HEK293 (cell line): Measurements from ENCODE around the gene MNX1.

Experiments
- CTCF ChIA-PET: fragments of 350-600 bp; formaldehyde crosslinking; extraction: SDS; loops from one replicate; lab custom pipeline; 2021; ENCODE audit warnings: antibody characterized with exemption; lab: Yijun Ruan, JAX
- POLR2A ChIA-PET: fragments of 300-600 bp; formaldehyde crosslinking; extraction: SDS; loops from one replicate; lab custom pipeline; 2020; ENCODE audit warnings: antibody characterized with exemption, inconsistent platforms; lab: Yijun Ruan, JAX
- H3K27ac ChIP-seq: fragments of 200-500 bp; sonication (Bioruptor generic); 2 replicates; pipeline ENCODE4 v1.5.1; 2014; ENCODE audit warnings: low read depth, low read length, control low read depth, inconsistent platforms; ENCODE audit errors: extremely low read depth
- H3K36me3 ChIP-seq, 2 experiments: fragments of 200-500 bp in 1 of 2; sonication (Bioruptor generic) in 1 of 2; 1 replicate in 1 of 2; 2 replicates in 1 of 2; pipeline ENCODE4 v1.5.1; 2014 to 2017; ENCODE audit warnings: inconsistent platforms in 2 of 2, low read length in 2 of 2; ENCODE audit not compliant: control insufficient read depth in 2 of 2, insufficient read depth in 1 of 2
- H3K4me1 ChIP-seq: fragments of 200-500 bp; sonication (Bioruptor generic); 2 replicates; pipeline ENCODE4 v1.5.1; 2014; ENCODE audit warnings: mild to moderate bottlenecking, low read length, inconsistent platforms; ENCODE audit not compliant: control insufficient read depth, insufficient read depth
- H3K4me3 ChIP-seq: 2 replicates; pipeline ENCODE4 v1.5.1; 2011; ENCODE audit warnings: low read depth, mild to moderate bottlenecking, control low read depth, low read length, moderate library complexity
- H3K9me3 ChIP-seq: fragments of 200-500 bp; sonication (Bioruptor generic); 2 replicates; pipeline ENCODE4 v1.5.1; 2014; ENCODE audit warnings: low read depth, low read length, inconsistent platforms; ENCODE audit not compliant: control insufficient read depth, insufficient read depth
- BCL11A ChIP-seq: fragments of 450-650 bp; formaldehyde crosslinking; IDR thresholded peaks from 2 replicates; pipeline ENCODE4 v1.5.1; 2016; ENCODE audit warnings: low read depth, missing biosample characterization, missing genetic modification characterization
- KLF17 ChIP-seq: fragments of 450-650 bp; formaldehyde crosslinking; IDR thresholded peaks from 2 replicates; pipeline ENCODE4 v1.5.1; 2016; ENCODE audit warnings: missing biosample characterization, missing genetic modification characterization
- MEIS1 ChIP-seq: sonication (generic); formaldehyde crosslinking; IDR thresholded peaks from 2 replicates; pipeline ENCODE4 v1.8.1; 2022; ENCODE audit warnings: missing genetic modification reagents, mild to moderate bottlenecking, borderline replicate concordance
- MZF1 ChIP-seq: fragments of 450-650 bp; formaldehyde crosslinking; IDR thresholded peaks from 2 replicates; pipeline ENCODE4 v1.5.1; 2017; ENCODE audit warnings: missing biosample characterization, missing genetic modification characterization, borderline replicate concordance
- PATZ1 ChIP-seq: fragments of 450-650 bp; formaldehyde crosslinking; IDR thresholded peaks from 2 replicates; pipeline ENCODE4 v1.5.1; 2016; ENCODE audit warnings: missing biosample characterization, missing genetic modification characterization
- SCRT2 ChIP-seq: fragments of 450-650 bp; formaldehyde crosslinking; IDR thresholded peaks from 2 replicates; pipeline ENCODE4 v1.5.1; 2016; ENCODE audit warnings: missing biosample characterization, missing genetic modification characterization
- ZBTB1 ChIP-seq: fragments of 450-650 bp; formaldehyde crosslinking; IDR thresholded peaks from 2 replicates; pipeline ENCODE4 v1.5.1; 2016; ENCODE audit warnings: missing biosample characterization, missing genetic modification characterization
- ZBTB21 ChIP-seq: fragments of 450-650 bp; formaldehyde crosslinking; IDR thresholded peaks from 2 replicates; pipeline ENCODE4 v1.5.1; 2017; ENCODE audit warnings: missing biosample characterization, missing genetic modification characterization
- ZFP3 ChIP-seq: fragments of 450-650 bp; formaldehyde crosslinking; IDR thresholded peaks from 2 replicates; pipeline ENCODE4 v1.5.1; 2016; ENCODE audit warnings: low read depth, missing biosample characterization, missing genetic modification characterization
- ZIC2 ChIP-seq: fragments of 450-650 bp; formaldehyde crosslinking; IDR thresholded peaks from 2 replicates; pipeline ENCODE4 v1.5.1; 2016; ENCODE audit warnings: missing biosample characterization, missing genetic modification characterization
- ZNF148 ChIP-seq: fragments of 450-650 bp; formaldehyde crosslinking; IDR thresholded peaks from 2 replicates; pipeline ENCODE4 v1.5.0; 2017; ENCODE audit warnings: missing biosample characterization, missing genetic modification characterization, borderline replicate concordance
- ZNF184 ChIP-seq: fragments of 450-650 bp; IDR thresholded peaks from 2 replicates; pipeline ENCODE4 v1.5.1; 2018; ENCODE audit warnings: missing biosample characterization, mild to moderate bottlenecking, missing genetic modification characterization
- ZNF350 ChIP-seq: fragments of 450-650 bp; formaldehyde crosslinking; IDR thresholded peaks from 2 replicates; pipeline ENCODE4 v1.5.0; 2017; ENCODE audit warnings: missing biosample characterization, mild to moderate bottlenecking, missing genetic modification characterization
- ZNF37A ChIP-seq: fragments of 450-650 bp; IDR thresholded peaks from 2 replicates; pipeline ENCODE4 v1.5.1; 2018; ENCODE audit warnings: missing biosample characterization, missing genetic modification characterization
- ZNF398 ChIP-seq: fragments of 450-650 bp; formaldehyde crosslinking; IDR thresholded peaks from 2 replicates; pipeline ENCODE4 v1.5.1; 2017; ENCODE audit warnings: missing biosample characterization, missing genetic modification characterization
- ZNF513 ChIP-seq: fragments of 450-650 bp; IDR thresholded peaks from 2 replicates; pipeline ENCODE4 v1.5.1; 2018; ENCODE audit warnings: missing biosample characterization, missing genetic modification characterization
- ZNF530 ChIP-seq: fragments of 450-650 bp; formaldehyde crosslinking; IDR thresholded peaks from 2 replicates; pipeline ENCODE4 v1.5.1; 2016; ENCODE audit warnings: low read depth, missing biosample characterization, missing genetic modification characterization
- ZNF558 ChIP-seq: fragments of 450-650 bp; formaldehyde crosslinking; IDR thresholded peaks from 2 replicates; pipeline ENCODE4 v1.5.1; 2016; ENCODE audit warnings: missing biosample characterization, missing genetic modification characterization
- ZNF664 ChIP-seq: fragments of 450-650 bp; formaldehyde crosslinking; IDR thresholded peaks from 2 replicates; pipeline ENCODE4 v1.5.1; 2016; ENCODE audit warnings: missing biosample characterization, missing genetic modification characterization
- ZNF776 ChIP-seq: fragments of 450-650 bp; formaldehyde crosslinking; IDR thresholded peaks from 2 replicates; pipeline ENCODE4 v1.5.0; 2017; ENCODE audit warnings: missing biosample characterization, missing genetic modification characterization, borderline replicate concordance
- ZSCAN30 ChIP-seq: fragments of 450-650 bp; IDR thresholded peaks from 2 replicates; pipeline ENCODE4 v1.5.1; 2018; ENCODE audit warnings: missing biosample characterization, mild to moderate bottlenecking, missing genetic modification characterization, moderate library complexity
- TF ChIP-seq, protein P1 (sequence below): fragments of 450-650 bp; formaldehyde crosslinking; IDR thresholded peaks from 2 replicates; pipeline ENCODE4 v1.5.1; 2016; ENCODE audit warnings: missing biosample characterization, missing genetic modification characterization

MNX1 gene

DNA sequence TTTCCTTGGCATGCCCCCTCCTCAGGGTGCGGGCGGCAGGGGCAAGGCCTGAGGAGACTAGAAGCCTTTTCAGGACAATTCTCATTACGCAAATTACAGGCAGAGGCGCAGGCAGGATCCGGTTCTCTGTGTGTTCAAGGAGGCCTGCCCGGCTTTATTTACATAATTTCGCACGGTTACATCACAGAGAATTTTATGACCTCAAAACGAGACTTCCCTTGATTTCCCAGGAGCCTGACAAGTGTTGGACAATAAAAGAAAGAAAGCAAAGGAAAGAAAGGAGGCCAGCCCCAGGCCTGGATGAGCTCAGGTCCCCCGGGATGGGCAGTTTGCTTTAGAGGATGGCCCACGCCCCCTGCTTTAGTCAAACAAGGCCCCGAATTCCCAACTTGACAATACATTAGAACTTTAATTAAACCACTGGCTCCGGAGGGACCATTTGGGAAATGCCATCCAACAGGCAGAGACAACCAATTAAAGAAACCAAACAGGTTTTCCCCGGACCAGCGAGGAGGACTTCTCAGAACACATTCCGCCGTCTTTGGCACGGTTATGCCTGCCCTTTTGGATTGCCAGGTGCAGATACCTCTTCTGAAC is 2.9 kb downstream of the MNX1 start (continued):
- TF ChIP-seq KLF17 (peak; percentile 86), ZIC2 (tag by site-specific recombination) (no peak), ZBTB21 (tag by site-specific recombination) (peak; percentile 95), ZNF558 (tag by site-specific recombination) (peak; percentile 14; the same call in 1 of the 2 replicates), PATZ1 (0 out of 2 replicates have a peak, but pooled peaks have one; percentile 41), SCRT2 (tag by site-specific recombination) (peak; percentile 77)
- TF ChIP-seq, all 188 proteins: peak for 53

DNA sequence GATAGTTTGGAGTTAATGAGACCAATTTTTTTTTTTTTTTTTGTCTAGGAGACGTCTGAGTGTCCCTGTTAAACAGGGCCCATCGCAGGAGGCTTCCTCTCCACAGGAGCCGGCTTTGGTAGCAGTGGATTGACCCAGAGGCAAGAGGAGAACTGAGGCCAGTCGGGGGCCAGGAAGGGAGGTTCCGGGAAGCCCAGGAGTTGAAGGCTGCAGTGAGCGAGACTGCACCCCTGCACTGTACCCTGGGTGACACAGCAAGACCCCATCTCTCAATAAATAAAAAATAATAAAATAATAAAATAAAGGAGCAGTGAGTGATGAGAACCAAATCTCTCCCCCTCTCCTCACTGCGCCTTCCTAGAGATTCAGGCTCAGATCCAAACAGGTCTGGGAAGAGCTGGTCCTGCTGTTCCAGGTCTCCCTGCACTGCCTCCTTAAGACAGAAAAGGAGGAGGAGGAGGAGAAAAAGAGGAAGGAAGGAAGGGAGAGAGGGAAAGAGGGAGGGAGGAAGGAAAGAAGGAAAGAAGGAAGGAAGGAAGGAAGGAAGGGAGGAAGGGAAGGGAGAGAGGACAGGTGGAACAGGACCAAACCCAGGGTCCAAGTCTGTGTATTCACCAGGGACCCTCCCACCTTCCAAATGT is 3.5 kb downstream of the MNX1 start:
- no peak overlapping the region for H3K27ac ChIP-seq
- peaks cover 10% of the 10 kb centered on the region; the same call in 1 of the 2 replicates for H3K4me1 ChIP-seq
- ChIA-PET CTCF (no interaction called here), POLR2A (interaction anchor here (1.2 kb wide), 1 partner anchor 9 kb away, joined by 3 read pairs; no protein-coding TSS in a partner anchor)
- H3K36me3 ChIP-seq = peaks cover 0 to 27% of the 10 kb centered on the region in 2 experiments; a peak in 2 of 3 replicates
- H3K4me3 ChIP-seq = no peak overlapping the region
- H3K9me3 ChIP-seq = no peaks in the 10 kb centered on the region
- TF ChIP-seq ZBTB1 (tag by site-specific recombination) (no peak), ZNF184 (tag by site-specific recombination) (no peak), ZNF398 (tag by site-specific recombination) (peak; percentile 44; the same call in 1 of the 2 replicates), MEIS1 (CRISPR knock-in tag) (no peak), ZNF513 (tag by site-specific recombination) (peak; percentile 46), ZNF664 (tag by site-specific recombination) (no peak), MZF1 (no peak), ZNF530 (tag by site-specific recombination) (no peak), ZNF558 (tag by site-specific recombination) (no peak), ZFP3 (tag by site-specific recombination) (no peak), ZNF148 (tag by site-specific recombination) (no peak), ZNF37A (tag by site-specific recombination) (no peak), ZSCAN30 (tag by site-specific recombination) (no peak), ZNF350 (tag by site-specific recombination) (no peak), ZNF776 (tag by site-specific recombination) (no peak), BCL11A (no peak)
- TF ChIP-seq, protein P1, sequence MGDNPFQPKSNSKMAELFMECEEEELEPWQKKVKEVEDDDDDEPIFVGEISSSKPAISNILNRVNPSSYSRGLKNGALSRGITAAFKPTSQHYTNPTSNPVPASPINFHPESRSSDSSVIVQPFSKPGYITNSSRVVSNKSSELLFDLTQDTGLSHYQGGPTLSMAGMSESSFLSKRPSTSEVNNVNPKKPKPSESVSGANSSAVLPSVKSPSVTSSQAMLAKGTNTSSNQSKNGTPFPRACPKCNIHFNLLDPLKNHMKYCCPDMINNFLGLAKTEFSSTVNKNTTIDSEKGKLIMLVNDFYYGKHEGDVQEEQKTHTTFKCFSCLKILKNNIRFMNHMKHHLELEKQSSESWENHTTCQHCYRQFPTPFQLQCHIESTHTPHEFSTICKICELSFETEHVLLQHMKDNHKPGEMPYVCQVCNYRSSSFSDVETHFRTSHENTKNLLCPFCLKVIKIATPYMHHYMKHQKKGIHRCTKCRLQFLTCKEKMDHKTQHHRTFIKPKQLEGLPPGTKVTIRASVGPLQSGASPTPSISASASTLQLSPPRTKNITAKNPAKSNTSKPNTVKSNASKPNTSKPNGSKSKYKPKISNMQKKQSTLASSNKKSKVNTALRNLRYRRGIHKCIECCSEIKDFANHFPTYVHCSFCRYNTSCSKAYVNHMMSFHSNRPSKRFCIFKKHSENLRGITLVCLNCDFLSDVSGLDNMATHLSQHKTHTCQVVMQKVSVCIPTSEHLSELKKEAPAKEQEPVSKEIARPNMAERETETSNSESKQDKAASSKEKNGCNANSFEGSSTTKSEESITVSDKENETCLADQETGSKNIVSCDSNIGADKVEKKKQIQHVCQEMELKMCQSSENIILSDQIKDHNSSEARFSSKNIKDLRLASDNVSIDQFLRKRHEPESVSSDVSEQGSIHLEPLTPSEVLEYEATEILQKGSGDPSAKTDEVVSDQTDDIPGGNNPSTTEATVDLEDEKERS (tag by site-specific recombination) = no peak
